ENCODE measurements around the gene ZNF644. TPM values are rescaled to one million over a fixed set of nuclear protein-coding genes. Genes with fewer than 3 reads are reported as not detected.

Gene ZNF644
- 62.6 and 63.7 TPM in 2 replicates for total RNA-seq

GRCh38 chr1:91021686-91022517 is at the start of gene ZNF644:
Gene ZNF644 (minus strand): TSS chr1:91022035. CDS start chr1:90982353, 39,682 bp downstream.

